ENCODE results near the gene MRM2. TPM values are rescaled to one million over a fixed set of nuclear protein-coding genes. Genes with fewer than 3 reads are reported as not detected.

Gene MRM2
- total RNA-seq, 6 experiments from 2014 or later: 9.5 to 14.6 (median 11.5) TPM

DNA sequence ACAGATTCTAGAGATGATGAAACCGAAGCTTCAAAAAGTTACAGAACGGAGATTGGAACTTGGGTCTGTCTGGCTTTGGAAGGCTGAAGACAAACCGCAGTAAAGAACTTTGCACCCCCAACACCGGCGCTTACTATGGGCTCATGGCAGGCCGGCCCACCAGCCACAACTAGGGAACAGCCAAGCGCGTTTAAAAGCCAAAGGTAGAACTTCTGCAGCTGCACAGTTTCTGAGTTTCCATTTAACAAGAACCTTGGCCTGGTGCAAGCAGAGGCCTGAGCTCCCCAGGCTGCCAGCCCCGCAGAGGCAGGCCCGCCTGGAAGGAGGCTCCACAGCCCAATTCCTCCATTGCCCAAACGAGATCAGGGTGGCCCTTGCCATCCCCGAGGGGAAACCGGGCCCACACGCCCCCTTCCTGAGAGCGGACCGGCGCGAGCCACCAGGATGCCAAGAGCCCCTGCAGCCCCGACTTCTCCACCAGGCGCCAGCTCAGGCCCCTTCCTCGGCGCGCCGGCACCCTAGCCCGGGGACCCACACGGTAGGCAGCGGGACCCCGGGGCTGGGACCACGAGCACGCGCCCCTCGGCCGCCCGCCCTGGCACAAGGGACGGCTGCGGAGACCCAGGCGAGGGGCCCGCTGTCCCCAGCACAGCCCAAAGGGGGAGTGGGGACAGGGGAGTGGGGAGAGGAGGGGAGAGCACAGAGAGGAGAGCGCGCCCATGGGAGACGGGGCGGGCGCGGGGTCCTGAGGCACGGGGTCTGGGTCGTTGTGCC lies 9.8 kb downstream of the MRM2 start:
- peaks cover 0 to 26% (median 1%) of the 10 kb centered on the region in 4 donors for H3K36me3 ChIP-seq
- intact Hi-C loops (cut with DNase I): no loop called here
- TF ChIP-seq POLR2A (IDR thresholded peaks at IDR 0.05): no peak
- TF ChIP-seq, protein P1, sequence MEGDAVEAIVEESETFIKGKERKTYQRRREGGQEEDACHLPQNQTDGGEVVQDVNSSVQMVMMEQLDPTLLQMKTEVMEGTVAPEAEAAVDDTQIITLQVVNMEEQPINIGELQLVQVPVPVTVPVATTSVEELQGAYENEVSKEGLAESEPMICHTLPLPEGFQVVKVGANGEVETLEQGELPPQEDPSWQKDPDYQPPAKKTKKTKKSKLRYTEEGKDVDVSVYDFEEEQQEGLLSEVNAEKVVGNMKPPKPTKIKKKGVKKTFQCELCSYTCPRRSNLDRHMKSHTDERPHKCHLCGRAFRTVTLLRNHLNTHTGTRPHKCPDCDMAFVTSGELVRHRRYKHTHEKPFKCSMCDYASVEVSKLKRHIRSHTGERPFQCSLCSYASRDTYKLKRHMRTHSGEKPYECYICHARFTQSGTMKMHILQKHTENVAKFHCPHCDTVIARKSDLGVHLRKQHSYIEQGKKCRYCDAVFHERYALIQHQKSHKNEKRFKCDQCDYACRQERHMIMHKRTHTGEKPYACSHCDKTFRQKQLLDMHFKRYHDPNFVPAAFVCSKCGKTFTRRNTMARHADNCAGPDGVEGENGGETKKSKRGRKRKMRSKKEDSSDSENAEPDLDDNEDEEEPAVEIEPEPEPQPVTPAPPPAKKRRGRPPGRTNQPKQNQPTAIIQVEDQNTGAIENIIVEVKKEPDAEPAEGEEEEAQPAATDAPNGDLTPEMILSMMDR (IDR thresholded peaks at IDR 0.05): no peak
- DNase-seq (no peak), ATAC-seq (peak; percentile 14 to 34 (median 30))
- under 1% methylated on average over 15 of the region's 46 CpGs for WGBS (ENCODE audit: insufficient coverage, low coverage, low lambda C conversion rate, missing lambda C conversion rate)
- H3K27ac ChIP-seq: peak overlapping the region; percentile 49 to 66 (median 51)
- H3K9me3 ChIP-seq: no peaks in the 10 kb centered on the region
- peaks cover 0 to 16% (median 0%) of the 10 kb centered on the region in 4 donors for H3K4me1 ChIP-seq
- no peaks in the 10 kb centered on the region for H3K27me3 ChIP-seq
- peak overlapping the region; percentile 98 to 99 (median 99) for H3K4me3 ChIP-seq

DNA sequence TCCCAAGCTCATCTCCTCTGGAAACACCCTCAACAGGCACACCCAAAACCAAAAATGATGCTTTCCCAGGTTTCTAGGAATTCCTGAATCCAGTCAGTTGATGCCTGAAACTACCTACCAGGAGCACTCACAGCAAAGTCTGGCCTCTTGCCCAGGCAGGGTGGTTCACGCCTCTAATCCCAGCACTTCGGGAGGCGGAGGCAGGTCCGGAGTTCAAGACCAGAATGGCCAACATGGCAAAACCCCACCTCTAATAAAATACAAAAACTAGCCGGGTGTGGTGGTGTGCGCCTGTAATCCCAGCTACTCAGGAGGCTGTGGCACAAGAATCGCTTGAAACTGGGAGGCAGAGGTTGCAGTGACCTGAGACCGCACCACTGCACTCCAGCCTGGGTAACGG lies 11.1 kb downstream of the MRM2 start:
- no peak overlapping the region for H3K4me3 ChIP-seq
- no peak for TF ChIP-seq POLR2A (IDR thresholded peaks at IDR 0.05)
- TF ChIP-seq, protein P1 (IDR thresholded peaks at IDR 0.05): no peak
- DNase-seq: no peak
- peaks cover 0 to 21% (median 1%) of the 10 kb centered on the region in 4 donors for H3K36me3 ChIP-seq
- intact Hi-C loops (cut with DNase I): no loop called here
- no peak for ATAC-seq
- H3K9me3 ChIP-seq: no peaks in the 10 kb centered on the region
- H3K27me3 ChIP-seq: no peaks in the 10 kb centered on the region
- 67% methylated on average over 8 of the region's 9 CpGs for WGBS (ENCODE audit: insufficient coverage, low coverage, low lambda C conversion rate, missing lambda C conversion rate)
- H3K27ac ChIP-seq: no peak overlapping the region
- peaks cover 0 to 16% (median 0%) of the 10 kb centered on the region in 4 donors for H3K4me1 ChIP-seq

DNA sequence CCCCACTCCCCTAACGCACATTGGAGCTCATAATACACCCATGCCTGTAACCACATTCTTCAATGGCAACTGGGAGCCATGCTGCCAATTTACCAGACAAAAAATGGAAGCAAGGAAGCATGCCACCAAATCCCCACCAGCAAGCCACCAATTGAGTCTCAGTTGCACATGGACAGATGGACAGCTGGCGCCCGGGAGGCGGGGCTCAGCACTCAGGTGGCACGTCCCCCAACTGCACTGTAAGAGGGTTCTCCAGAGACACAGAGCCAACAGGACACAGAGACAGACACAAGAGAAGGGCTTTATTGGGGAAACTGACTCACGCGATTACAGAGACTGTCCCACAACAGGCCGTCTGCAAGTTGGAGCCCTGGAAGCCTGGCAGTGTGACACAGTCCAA lies 11.8 kb downstream of the MRM2 start:
- H3K4me3 ChIP-seq: no peak overlapping the region
- TF ChIP-seq, protein P1 (IDR thresholded peaks at IDR 0.05): no peak
- no peak for TF ChIP-seq POLR2A (IDR thresholded peaks at IDR 0.05)
- intact Hi-C loops (cut with DNase I): no loop called here

DNA sequence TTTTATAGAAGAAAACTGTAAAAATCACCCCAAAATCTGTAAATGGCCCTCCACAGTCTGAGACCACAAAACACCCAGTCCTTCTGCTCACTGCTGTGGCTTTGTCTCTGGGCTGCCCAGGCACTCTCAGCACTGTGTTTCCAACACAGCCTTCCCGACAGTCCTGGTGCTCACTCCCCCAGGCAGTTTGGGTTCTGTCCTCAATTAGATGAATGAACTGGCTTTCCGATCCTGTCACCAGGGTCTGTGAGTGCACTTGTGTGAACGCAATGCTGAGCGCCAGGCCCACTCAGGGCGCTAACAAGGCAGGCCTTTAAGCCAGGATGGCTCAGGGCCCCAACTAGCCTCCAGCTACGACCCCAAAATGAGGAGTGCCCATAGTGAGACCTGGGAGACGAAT lies 12.5 kb downstream of the MRM2 start:
- TF ChIP-seq POLR2A (IDR thresholded peaks at IDR 0.05): no peak
- TF ChIP-seq, protein P1 (IDR thresholded peaks at IDR 0.05): no peak
- ATAC-seq (no peak), DNase-seq (no peak)
- no peaks in the 10 kb centered on the region for H3K9me3 ChIP-seq
- no peaks in the 10 kb centered on the region for H3K27me3 ChIP-seq
- H3K4me3 ChIP-seq: no peak overlapping the region
- WGBS (ENCODE audit: insufficient coverage, low coverage, low lambda C conversion rate, missing lambda C conversion rate): 100% methylated on average over 2 of the region's 7 CpGs
- peaks cover 0 to 15% (median 0%) of the 10 kb centered on the region in 4 donors for H3K36me3 ChIP-seq
- peaks cover 0 to 16% (median 0%) of the 10 kb centered on the region in 4 donors for H3K4me1 ChIP-seq
- no peak overlapping the region for H3K27ac ChIP-seq
- intact Hi-C loops (cut with DNase I): no loop called here

More for the DNA sequence above, 11.8 kb downstream of the MRM2 start:
- Histone ChIP-seq H3K27ac (no peak overlapping the region), H3K9me3 (no peaks in the 10 kb centered on the region), H3K27me3 (no peaks in the 10 kb centered on the region), H3K36me3 (peaks cover 0 to 19% (median 1%) of the 10 kb centered on the region in 4 donors), H3K4me1 (peaks cover 0 to 16% (median 0%) of the 10 kb centered on the region in 4 donors)
- 82% methylated on average over 2 of the region's 8 CpGs for WGBS (ENCODE audit: insufficient coverage, low coverage, low lambda C conversion rate, missing lambda C conversion rate)
- no peak for ATAC-seq
- no peak for DNase-seq

Measured in right lobe of liver (tissue), 6 donors.